CD4-positive, alpha-beta T cell treated with Interleukin-21 for 1 hour (primary cell): Measurements from ENCODE around the gene TRMO.

Source experiments
- DNase-seq: peaks from one replicate; pipeline ENCODE4 v3.0.0-alpha.2; 2020

The TRMO gene

DNA sequence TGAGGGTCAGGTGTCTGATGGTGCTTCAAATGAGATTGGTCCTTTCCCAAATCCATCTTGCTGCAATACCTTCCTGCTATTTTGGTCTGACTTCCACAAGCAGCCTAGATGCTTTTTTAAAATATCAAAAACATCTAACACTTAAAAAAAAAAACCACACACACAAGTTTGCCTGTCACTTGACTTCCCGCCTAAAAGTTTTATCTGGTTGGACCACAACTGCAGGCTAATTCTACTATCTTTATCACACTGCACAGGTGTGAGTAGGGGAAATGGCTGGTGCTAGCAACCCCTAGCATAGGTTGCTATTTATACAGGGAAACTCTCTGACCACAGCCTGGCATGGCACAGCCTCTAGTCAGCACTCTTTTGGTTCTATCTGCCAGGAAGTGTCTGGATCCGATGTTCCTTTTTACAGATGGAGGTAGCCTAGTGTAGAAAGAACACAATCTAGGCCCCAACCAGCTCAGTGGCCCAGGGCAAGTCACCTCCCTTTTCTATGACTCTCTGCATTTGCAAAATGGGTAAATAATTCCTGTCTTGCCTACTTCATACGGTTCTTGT, 15.9 kb upstream of the TRMO start, which contains the start of gene HEMGN:
Gene HEMGN, minus strand, starts transcription at position 92 of the 564 bp plus-strand sequence. Its CDS starts 36 bp downstream, at position 56.
- peak; percentile 76 for DNase-seq

DNA sequence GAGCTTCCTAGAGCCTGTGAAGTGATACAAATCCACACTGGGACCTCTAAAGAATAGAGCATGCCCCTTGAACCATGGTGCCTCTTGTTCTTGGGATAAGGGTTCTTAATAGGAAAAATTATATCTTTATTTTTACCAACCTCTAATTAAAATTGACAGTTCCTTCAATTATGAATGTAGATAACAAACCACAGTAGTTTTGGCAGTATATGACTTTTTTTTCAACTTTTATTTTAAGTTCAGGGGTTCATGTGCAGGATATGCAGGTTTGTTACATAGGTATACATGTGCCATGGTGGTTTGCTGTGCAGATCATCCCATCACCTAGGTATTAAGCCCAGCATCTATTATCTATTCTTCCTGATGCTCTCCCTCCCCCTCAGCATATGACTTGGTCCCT, 14.7 kb upstream of the TRMO start:
- no peak for DNase-seq

DNA sequence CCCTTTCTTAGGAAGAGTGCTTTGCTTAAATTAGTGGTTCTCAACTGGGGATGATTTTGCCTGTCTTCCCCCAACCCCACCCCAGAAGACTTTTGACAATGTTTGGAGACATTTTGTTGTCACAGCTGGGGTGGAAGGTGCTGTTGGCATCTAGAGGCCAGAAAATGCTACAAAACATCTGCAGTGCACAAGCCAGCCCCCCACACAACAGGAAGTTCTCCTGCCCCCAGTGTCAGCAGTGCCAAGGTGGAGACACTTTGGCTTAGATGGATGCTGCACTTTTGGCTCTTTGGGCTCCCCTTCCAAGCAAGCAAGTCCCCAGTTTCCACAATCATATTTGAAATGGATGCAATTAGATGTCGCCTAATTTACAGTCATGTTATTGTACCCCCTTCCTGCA, 13.0 kb upstream of the TRMO start:
- DNase-seq = no peak

DNA sequence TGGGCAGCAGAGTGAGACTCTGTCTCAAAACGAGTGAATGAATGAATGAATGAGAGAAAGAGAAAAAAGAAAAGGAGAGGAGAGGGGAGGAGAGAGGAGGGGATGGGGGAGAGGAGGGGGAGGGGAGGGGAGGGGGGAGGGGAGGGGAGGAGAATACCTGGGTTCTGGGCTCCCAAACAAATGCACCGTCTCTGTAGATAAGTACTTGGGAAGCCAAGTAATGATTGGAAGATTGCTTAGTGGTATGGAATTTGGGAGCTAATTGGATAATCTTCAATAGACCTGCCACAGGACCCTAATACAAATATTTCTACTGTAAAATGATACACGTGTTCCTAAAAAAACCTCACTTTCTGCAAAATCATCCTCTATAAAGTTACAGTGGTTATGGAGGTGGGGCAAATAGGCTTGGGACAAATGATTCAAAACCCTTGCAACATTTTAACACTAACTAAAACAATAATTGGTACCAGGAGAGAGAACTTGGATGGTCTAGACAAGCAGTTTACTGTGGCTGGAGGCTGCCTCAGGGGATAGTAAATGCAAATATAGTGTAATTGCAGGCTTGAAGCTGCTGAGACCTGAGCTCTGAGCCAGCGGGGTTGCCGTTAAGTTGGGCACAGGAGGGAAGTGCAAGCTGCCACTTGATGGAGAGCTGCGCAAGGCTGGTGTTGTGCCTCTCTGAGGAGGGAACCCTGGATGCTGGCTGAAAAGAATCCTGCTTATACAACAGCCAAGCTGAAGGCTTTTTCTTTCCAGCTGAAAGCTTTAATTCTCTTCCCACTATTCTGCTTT, 12.2 kb upstream of the TRMO start:
- no peak for DNase-seq

DNA sequence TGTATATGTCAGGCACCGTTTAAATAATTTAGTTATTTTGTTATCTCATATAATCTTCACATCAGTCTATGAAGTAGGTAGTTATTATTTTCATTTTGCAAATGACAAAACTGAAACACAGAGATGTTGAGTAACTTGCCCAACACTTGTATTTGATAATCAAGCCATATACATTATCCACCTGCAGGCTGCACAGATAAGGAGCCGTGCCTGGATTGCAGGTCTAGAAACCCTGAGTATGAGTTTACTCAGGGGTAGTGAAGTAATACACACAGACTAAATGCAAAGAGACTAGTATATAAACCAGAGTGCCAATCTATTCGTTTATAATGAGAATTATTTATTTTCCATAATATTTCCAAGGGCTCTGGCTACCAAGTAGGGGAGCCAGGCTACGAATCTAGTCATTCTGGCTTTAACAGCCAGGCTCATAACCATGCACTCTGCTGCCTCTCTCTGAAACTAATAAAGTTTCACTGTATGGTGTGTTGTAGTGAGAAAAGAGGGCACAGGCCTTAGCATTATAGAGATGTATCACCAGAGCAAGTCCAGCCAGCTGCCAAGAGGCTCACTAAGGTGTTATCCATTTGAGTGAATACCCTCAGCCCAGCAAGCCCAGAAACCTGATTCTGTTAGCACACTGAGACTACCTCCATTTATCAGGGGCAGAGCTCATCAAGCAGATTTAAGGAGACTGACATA, 11.1 kb upstream of the TRMO start:
- no peak for DNase-seq

DNA sequence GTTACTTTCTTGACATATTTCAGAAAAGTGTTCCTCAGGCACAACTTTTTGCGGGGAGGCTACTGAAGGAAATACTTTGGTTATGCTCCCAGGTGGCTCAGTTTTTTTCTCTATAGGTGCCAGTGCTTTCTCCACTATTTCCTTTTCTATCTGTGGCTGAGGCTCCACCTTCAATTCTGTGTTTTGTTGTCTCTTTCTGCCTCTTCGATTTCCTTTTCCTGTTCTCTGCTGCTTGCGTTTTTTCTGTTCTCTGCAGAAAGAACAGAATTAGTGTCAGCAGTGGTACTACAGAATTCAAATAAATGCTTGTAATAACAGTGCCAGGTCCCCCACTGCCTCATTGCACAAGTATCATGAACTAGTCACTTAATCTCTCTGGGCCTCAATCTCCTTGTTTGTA, 8.7 kb upstream of the TRMO start:
- DNase-seq = peak; percentile 21

DNA sequence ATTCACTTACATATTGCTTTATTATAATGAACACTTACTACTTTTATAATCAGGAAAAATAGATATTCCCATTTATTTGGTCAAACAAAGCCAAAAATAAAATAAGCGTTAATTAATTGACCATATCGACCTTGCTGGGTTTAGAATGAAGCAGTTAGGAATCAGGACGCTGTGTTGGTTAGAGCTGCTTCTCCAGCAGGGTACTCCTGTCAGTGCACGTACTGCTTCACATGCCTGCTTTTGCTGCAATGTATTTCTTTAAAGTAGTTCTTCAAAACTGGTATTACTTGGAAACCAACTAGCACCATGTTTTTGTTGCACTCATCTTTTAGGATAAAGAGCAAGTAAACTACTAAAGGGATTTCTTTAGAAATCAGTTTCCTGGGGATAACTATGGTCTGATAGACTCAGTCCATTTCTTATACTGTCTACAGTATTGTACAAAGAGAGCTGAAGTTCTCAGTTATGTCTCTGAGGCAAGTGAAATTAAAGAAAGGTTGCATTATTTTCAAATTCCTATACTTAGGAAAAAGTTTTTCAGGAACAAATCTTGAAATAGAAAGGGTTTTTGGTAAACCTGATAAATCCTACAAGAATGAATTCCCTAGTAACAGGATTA, 6.8 kb upstream of the TRMO start:
- no peak for DNase-seq

DNA sequence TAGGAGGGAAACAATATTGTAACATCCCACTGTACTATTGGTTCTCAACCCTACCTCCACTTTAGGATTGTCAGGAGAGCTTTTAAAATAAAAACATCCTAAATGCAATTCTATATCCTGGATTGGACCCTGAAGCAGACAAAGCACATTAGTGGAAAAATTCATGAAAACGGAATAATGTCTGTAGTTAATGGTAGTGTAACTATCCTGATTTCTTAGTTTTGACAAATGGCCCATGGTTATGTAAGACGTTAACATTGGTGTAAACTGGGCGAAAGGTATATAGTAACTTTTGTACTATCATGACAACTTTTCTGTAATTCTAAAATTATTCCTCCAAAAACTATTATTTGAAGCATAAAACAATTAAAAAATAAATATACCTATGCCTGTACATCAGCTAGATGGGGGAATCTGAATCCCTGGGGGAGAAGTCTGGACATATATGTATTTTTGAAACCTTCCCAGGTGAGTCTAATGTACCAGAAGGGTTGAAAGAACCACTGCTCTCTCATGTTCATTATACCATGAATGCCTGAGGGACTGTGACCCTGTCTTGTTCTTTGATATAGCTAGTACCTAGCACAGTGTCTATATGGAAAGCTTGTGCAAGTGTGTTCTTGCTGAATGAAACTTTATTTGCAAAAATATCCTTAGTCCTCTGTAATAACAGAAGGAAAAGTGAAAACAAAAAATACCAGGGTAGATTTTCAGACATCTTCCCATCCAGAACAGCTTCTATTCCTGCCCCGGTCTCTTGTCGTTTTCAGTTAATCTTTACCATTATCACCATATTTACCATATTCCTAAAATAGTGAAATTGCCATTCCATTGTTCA, 3.4 kb upstream of the TRMO start:
- DNase-seq = no peak

DNA sequence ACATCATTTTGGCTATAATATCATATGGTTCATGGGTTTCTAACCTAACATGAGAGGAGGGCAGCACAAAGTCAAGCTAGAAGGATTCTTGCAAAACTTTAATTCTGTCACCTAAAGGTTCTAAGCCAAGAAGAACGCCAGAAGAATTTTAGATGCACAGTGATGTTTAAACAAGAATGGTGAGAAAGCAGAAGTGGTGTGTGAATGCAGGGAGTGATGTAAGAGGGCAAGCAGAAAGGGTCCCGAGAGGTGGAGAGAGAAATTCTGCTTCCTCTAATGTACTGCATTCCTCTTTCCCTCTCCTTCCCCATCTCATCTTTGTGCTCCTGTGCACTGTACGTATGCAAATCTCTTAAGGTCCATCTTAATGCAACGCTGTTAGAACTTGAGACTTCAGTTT, 2.1 kb upstream of the TRMO start:
- no peak for DNase-seq

DNA sequence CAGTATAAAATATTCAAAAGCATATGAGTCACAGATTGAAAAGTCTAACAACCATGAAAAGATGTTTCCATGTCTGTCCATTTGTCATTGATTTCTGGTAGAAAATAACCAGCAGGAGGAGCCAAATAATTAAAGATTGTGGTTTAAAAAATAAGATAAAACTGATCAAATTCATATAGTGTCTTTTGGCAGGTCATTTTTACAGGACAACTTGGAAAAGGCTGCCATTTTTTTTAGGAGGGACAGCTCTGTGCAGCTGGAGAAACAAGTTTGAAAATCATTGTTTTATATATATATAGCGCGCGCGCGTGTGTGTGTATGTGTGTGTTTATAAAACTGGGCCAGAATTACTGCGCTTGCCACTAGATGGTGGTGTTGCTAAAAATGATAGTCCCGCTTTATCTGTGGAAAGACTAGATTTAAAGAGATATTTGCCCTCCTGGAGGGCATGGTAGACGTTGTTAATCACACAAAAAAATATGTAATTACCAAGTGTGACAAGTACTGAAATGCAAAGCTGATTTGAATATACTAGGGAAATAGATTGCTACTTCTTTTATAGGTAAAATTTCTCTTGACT, 1.3 kb upstream of the TRMO start:
- peak; percentile 85 for DNase-seq

DNA sequence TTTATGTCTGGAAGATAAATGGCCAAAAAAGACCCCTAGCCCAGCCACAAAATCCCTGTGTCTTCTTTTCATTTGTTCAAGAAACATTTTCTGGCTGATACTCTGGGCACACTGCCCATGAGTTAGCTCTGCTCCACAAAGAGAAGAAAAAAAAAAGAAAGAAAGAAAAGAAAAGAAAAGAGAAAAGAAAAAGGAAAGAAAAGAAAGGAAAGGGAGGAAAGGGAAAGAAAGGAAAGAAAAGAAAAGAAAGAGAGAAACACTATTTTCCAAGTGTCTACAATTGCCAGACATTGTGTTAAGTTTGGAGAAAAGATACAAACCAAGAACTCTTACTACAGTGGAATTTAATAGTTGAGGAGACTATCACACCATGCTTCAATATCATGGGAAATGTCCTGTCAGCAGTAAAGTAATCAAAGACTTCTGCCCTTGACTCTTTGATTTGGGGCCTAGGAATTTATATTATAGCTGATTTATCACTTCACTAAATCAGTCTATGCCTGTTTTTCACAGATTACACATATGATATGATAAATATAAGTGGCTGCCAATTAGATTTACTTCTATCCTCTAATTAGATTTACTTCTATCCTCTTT, 3.0 kb downstream of the TRMO start:
- no peak for DNase-seq

DNA sequence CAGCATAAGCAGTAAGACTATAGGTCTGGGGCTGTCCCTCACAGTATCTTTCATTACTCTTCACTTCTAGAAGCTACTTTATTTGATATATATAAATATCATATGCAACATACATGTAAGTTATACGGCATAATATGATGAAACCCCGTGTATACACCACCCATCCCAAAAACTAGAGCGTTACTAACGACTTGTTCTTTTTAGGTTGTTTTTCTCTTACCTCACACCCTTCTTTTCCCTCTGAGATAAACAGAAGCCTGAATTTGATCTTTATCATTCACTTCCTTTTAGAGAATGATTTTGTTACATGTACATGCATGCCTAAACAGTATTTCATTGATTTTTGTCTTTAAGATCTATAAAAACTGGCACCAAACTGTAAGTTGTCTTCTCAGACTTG, 3.7 kb downstream of the TRMO start:
- peak; percentile 49 for DNase-seq

DNA sequence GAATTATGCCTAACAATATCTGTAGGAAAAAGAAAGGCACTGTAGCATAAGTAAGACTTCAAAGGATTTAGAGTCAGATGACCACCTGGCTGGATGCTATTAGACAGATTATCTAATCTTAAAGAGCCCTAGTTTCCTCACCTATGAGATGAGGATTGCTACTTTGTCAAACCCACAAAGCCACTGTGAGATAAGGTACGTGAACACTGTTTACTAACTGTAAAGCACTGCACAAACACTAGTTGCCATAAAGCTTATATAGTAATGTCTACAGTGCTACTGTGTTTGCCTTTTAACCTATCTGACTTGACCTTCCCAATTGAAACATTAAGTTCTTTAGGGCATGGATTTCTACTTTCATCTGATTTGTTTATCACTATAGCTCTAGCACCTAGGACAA, 10.3 kb downstream of the TRMO start:
- no peak for DNase-seq

DNA sequence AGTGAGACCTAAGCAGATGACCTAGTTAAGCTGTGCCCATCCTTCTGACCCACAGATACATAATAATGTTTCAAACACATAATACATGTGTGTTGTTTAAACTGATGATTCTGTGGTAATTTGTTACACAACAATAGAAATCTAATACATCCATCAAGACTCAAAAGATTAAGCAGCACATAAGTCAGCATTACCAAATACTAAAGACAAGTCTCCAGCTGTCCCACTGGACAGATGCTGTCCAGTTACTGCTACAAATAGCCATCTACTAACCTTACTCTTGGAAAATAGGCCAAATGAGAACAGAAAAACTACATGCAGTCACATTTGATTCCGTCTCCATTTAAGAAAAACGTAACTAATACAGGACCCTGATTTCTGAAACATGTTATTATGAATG, 10.8 kb downstream of the TRMO start:
- no peak for DNase-seq

DNA sequence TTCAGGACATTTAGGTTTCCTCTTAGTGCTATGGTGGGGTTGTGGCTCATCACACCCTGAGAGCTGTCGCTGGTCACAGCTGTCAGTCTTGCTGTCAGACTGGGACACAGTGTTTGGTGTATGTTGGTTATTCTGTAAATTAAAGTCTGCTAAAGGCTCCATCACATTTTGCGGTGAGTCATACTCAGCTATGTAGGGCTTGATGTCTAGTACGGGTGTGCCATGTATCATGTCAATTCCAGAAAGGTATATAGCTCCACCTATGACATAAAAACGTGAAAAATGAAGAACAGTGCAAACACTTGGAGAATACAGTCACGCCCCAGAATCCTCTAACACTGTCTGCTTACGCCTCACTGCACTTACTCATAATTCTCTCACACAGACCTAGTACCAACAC, 11.9 kb downstream of the TRMO start:
- DNase-seq = no peak

DNA sequence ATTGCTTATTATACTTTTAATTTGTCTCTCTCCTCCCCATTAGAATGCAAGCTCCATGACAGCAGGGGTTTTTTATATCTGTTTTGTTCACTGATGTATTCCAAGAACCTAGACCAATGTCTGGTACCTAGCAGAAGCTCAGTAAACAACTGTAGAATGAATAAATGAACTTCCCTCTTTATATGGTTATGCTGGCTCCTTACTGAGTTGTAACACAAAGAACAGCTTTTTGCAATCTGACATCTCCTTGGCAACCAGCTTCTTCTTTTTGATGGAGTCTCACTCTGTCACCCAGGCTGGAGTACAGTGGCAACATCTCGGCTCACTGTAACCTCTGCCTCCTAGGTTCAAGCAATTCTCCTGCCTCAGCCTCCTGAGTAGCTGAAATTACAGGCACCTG, 13.6 kb downstream of the TRMO start:
- DNase-seq = no peak

DNA sequence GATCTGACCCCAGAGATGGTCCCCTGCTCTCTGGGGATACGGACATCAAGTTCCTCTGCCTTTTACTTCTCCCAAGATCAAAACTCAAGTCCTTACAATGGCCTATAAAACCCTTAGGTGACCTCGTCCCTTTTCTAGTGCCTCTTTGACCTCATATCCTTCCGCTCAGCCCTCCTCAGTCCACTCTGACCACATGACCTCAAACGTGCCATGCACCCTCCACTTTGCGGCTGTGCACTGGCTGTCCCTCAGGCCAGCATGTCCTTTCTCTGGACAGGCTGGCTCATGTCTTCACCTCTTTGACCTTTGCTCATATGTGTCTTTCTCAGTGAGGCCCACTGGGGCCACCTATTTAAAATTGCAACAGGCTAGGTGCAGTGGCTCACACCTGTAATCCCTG, 14.7 kb downstream of the TRMO start:
- DNase-seq = no peak

DNA sequence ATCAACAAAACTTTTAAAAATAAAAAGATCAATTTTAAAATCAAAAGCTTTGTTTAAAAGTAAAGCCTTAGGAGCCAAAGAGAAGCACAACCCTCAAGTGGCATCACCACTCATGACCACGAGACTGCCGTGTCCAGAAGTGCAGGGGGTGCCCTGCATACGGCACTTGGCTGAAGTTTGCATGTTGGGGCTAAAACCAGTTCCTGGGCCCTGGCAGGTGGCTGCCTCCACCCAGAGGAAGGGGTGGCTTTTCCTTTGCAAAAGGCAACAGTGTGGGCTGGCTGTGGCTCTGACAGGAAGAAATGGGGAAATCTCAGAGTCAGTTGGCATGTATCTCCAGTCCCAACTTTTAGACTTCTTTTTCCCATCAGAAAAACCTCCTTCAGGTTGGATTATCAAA, 15.3 kb downstream of the TRMO start:
- DNase-seq = peak; percentile 37

DNA sequence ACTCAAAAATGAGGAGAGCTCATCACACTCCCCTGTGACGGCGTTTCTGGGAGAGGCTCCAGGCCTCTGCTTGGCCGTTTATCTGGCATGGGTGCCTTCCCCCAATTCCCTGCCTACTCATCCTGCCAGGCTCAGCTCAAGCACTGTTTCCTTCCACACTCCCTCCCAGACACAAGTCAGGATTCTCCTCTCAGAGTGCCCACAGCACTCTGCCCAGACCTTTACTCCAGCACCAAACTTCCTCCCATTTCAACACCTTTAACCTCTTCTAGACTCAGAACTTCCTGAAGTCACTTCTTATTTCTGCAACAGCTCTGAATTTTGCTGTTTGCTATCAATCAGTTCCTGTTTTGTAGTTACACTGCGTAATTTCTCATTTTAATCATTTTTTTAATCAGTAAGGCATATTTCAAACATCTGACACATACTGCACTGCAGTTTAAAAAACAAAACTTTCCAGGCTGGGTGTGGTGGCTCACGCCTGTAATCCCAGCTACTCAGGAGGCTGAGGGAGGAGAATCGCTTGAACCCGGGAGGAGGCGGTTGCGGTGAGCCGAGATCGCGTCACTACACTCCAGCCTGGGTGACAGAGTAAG, 16.0 kb downstream of the TRMO start:
- peak; percentile 61 for DNase-seq

DNA sequence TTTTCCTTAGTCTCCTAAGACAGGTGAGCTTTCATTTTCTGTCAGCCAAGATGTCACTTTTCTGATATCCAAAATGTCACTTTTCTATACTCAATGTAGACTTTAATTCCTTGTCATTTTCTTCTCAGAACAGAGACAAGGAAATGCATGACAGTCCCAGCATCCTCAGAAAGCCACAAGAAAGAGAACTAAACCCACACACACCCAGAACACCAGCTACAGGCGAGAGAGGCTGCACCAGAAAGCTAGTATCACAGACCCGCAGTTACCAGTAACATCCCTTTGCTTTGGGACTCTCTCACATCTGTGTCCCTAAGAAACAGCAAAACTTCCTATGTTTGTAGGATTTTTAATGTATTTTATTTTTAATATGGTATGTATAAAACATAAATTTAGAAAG, 17.1 kb downstream of the TRMO start:
- peak; percentile 78 for DNase-seq

DNA sequence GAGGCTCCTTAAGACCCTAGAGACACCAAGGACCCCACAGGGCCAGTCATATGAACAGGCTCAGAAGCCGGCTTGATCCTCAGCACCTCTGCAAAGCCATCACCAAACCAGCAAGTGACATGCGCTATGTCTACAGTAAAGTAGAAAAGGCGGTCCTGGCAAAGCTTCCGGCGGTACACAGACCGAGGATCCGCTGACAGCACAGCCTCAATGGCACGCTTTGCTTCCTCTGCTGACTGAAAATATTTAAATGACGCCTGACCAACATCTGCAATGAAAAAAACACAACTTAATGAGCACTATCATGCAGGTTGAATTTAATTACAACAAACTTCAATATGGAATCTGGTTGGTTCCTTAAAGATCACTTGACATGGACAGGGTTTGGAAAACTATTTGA, 17.6 kb downstream of the TRMO start:
- peak; percentile 65 for DNase-seq

DNA sequence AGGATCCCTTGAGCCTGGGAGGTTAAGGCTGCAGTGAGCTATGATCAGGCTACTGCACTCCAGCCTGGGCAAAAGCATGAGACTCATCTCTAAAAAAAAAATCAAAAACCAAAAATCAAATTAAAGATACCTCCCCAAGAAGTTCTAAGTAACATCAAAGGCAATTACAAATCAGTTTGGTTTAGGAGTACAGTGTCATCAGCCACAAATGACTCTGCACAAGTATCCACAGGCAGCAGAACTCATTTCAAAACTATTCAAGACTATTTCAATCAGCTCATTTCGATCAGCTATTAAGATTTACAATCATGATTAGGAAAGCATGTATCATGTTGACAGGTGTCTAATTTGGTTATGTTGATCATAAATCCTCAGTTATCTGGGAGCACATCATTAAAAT, 19.1 kb downstream of the TRMO start:
- no peak for DNase-seq
